ENCODE results near the gene RBBP6. TPM values are rescaled to one million over a fixed set of nuclear protein-coding genes. Genes with fewer than 3 reads are reported as not detected.
"Not testable (repeated sequence)": the region's sequence is repeated elsewhere in the genome, so short reads cannot be mapped to it uniquely, and the experiment has no call there.

RBBP6 gene, protein sequence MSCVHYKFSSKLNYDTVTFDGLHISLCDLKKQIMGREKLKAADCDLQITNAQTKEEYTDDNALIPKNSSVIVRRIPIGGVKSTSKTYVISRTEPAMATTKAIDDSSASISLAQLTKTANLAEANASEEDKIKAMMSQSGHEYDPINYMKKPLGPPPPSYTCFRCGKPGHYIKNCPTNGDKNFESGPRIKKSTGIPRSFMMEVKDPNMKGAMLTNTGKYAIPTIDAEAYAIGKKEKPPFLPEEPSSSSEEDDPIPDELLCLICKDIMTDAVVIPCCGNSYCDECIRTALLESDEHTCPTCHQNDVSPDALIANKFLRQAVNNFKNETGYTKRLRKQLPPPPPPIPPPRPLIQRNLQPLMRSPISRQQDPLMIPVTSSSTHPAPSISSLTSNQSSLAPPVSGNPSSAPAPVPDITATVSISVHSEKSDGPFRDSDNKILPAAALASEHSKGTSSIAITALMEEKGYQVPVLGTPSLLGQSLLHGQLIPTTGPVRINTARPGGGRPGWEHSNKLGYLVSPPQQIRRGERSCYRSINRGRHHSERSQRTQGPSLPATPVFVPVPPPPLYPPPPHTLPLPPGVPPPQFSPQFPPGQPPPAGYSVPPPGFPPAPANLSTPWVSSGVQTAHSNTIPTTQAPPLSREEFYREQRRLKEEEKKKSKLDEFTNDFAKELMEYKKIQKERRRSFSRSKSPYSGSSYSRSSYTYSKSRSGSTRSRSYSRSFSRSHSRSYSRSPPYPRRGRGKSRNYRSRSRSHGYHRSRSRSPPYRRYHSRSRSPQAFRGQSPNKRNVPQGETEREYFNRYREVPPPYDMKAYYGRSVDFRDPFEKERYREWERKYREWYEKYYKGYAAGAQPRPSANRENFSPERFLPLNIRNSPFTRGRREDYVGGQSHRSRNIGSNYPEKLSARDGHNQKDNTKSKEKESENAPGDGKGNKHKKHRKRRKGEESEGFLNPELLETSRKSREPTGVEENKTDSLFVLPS (N-terminal part only)
- total RNA-seq: 75.9 and 76.1 TPM in 2 replicates
- long read RNA-seq, partial matches to known transcripts: 14 of 21 reads
- long read RNA-seq, other reads (novel, unspliced or antisense): 5 of 21 reads

DNA sequence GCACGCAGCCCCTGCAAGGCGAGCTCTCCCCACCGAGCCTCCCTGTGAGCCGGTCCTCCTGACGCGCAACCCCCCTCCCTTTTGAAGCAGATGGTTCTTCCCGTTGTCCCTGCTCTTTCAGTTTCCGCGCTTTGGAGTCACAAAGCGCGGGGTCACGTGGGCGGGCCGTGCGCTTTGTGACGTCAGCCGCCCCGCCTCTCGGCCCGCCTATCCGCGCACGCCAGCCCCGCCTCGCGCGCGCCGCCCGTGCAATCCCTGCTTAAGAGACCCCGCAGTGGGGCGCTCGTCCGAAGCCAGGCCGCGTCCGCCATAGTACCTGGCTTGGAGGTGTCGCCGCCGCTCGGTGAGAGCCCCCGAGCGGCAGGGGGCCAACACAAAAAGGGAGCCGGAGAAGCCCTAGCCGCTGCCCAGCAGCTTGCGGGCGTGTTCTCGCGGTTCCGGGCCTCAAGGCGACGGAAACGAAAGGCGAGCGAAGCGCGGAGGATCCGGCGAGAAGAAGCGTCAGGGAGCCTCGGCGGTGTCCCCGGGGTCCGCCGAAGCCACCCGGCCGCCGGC is at the start of gene RBBP6:
Gene RBBP6 (plus strand): TSS at position 272 of the 555 bp plus-strand sequence. CDS start 1,061 bp downstream, outside the sequence.
- peaks cover 16% of the 10 kb centered on the region for H3K4me1 Mint-ChIP-seq (ENCODE audit: low read depth)
- H3K27ac Mint-ChIP-seq: peak within 1 kb of the TSS; percentile 100
- no peaks in the 10 kb centered on the region for H3K27me3 Mint-ChIP-seq
- H3K9me3 Mint-ChIP-seq (ENCODE audit: low read depth): no peaks in the 10 kb centered on the region
- peak; percentile 90 for DNase-seq (ENCODE audit: low spot score, unreplicated experiment)
- peak within 1 kb of the TSS; percentile 98 for H3K4me3 Mint-ChIP-seq (ENCODE audit: low read depth)
- TF ChIP-seq, protein P1, sequence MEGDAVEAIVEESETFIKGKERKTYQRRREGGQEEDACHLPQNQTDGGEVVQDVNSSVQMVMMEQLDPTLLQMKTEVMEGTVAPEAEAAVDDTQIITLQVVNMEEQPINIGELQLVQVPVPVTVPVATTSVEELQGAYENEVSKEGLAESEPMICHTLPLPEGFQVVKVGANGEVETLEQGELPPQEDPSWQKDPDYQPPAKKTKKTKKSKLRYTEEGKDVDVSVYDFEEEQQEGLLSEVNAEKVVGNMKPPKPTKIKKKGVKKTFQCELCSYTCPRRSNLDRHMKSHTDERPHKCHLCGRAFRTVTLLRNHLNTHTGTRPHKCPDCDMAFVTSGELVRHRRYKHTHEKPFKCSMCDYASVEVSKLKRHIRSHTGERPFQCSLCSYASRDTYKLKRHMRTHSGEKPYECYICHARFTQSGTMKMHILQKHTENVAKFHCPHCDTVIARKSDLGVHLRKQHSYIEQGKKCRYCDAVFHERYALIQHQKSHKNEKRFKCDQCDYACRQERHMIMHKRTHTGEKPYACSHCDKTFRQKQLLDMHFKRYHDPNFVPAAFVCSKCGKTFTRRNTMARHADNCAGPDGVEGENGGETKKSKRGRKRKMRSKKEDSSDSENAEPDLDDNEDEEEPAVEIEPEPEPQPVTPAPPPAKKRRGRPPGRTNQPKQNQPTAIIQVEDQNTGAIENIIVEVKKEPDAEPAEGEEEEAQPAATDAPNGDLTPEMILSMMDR (IDR thresholded peaks at IDR 0.05; ENCODE audit: unreplicated experiment): peak; percentile 39
- H3K36me3 Mint-ChIP-seq (ENCODE audit: insufficient read depth): no peaks in the 10 kb centered on the region

DNA sequence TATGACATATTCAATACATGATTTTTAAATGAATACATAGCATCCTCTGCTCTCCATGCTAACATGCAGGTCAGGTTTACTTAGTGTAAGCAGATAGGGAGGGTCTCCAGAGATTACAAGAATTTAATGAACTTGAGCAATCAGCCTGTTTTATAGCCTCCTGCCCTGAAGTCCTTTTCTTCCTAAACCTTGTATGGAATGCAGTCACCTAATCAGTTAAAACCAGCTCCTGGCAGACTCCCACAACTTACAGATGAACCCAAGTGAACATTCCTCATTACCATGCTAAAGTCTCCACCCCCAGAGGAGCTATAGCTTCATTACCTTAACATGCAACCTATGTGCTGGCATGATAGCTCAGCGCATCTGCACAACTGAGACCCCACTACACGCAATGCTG is 48.5 kb upstream of the RBBP6 start:
- DNase-seq (ENCODE audit: low spot score, unreplicated experiment): no peak
- H3K27ac Mint-ChIP-seq: no peak overlapping the region
- peaks cover 12% of the 10 kb centered on the region for H3K9me3 Mint-ChIP-seq (ENCODE audit: low read depth)
- TF ChIP-seq, protein P1 (IDR thresholded peaks at IDR 0.05; ENCODE audit: unreplicated experiment): no peak
- H3K27me3 Mint-ChIP-seq: no peaks in the 10 kb centered on the region
- peaks cover 4% of the 10 kb centered on the region for H3K4me1 Mint-ChIP-seq (ENCODE audit: low read depth)
- no peak overlapping the region for H3K4me3 Mint-ChIP-seq (ENCODE audit: low read depth)
- peaks cover 2% of the 10 kb centered on the region for H3K36me3 Mint-ChIP-seq (ENCODE audit: insufficient read depth)

DNA sequence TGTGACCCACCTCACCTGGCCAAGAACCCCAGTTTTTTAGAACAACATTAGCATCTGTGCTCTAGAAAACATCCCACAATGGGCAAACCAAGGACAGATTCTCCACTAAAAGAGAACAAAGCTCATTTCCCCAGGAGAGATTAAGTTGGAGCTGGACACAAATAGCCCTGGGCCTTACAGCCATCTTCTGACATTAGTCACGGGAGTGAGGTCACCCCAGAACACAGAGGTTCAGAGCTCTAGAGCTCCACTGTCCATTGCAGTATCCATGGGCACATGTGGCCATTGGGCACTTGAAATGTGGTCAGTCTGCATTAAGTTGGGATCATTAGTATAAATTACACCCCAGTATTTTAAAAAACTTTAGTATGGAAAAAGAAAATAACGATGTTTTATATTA is 47.6 kb upstream of the RBBP6 start:
- TF ChIP-seq, protein P1 (IDR thresholded peaks at IDR 0.05; ENCODE audit: unreplicated experiment): no peak
- H3K36me3 Mint-ChIP-seq (ENCODE audit: insufficient read depth): peaks cover 2% of the 10 kb centered on the region
- no peaks in the 10 kb centered on the region for H3K27me3 Mint-ChIP-seq
- peaks cover 4% of the 10 kb centered on the region for H3K4me1 Mint-ChIP-seq (ENCODE audit: low read depth)
- no peak for DNase-seq (ENCODE audit: low spot score, unreplicated experiment)
- no peak overlapping the region for H3K27ac Mint-ChIP-seq
- H3K4me3 Mint-ChIP-seq (ENCODE audit: low read depth): no peak overlapping the region
- peaks cover 12% of the 10 kb centered on the region for H3K9me3 Mint-ChIP-seq (ENCODE audit: low read depth)

DNA sequence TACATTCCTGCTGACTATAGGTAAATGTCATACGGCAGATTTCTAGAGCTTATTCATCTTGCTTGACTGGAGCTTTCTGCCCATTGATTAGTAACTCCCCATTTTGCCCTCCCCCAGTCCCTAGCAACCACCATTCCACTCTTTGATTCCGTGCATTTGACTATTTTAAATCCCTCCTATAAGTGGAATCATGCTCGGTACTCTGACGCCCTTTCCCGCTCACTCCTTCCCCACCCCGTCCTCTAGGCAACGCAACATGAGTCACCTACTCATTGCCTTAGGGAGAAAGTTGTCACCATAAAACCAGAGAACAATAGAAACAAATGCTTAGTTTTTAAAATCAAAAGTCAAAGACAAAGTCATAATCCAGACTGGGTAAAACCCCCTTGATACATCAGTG is 45.5 kb upstream of the RBBP6 start:
- no peaks in the 10 kb centered on the region for H3K36me3 Mint-ChIP-seq (ENCODE audit: insufficient read depth)
- H3K27ac Mint-ChIP-seq: no peak overlapping the region
- H3K27me3 Mint-ChIP-seq: no peaks in the 10 kb centered on the region
- peaks cover 4% of the 10 kb centered on the region for H3K4me1 Mint-ChIP-seq (ENCODE audit: low read depth)
- no peak overlapping the region for H3K4me3 Mint-ChIP-seq (ENCODE audit: low read depth)
- no peak for DNase-seq (ENCODE audit: low spot score, unreplicated experiment)
- H3K9me3 Mint-ChIP-seq (ENCODE audit: low read depth): peaks cover 3% of the 10 kb centered on the region
- TF ChIP-seq, protein P1 (IDR thresholded peaks at IDR 0.05; ENCODE audit: unreplicated experiment): no peak

DNA sequence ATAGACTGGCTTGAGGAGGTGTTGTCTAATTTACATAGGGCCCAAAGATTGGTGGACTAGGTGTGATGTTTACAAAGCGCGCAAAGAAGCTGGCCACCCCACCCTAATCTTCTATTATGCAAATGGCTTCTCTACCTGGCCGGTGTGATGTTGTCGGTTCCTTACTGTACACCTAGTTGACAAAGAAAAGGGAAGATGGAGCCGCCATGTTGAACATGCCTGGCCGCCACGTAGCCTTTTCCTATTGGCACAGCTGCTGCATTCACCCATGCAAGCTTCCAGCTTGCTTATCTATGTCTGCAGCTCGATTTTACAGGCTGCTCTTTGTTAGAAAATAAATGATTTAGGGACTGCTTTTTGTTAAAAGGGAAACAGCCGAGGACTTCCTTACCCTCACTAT is 44.2 kb upstream of the RBBP6 start:
- not testable (repeated sequence) for H3K36me3 Mint-ChIP-seq (ENCODE audit: insufficient read depth); DNase-seq (ENCODE audit: low spot score, unreplicated experiment); H3K4me1 Mint-ChIP-seq (ENCODE audit: low read depth); H3K4me3 Mint-ChIP-seq (ENCODE audit: low read depth); H3K9me3 Mint-ChIP-seq (ENCODE audit: low read depth); H3K27me3 Mint-ChIP-seq
- H3K27ac Mint-ChIP-seq: peak overlapping the region; percentile 69

All from progenitor cell of endocrine pancreas (in vitro differentiated cells).